NCI-H1930 (cell line): Measurements from ENCODE around the gene TMEM258.

Experiments used
- DNase-seq, 2 experiments: peaks; one replicate each; lab custom pipeline; 2025; lab: John Stamatoyannopoulos, UW

The TMEM258 gene

GRCh38 chr11:61792310-61793082 lies at the start of gene TMEM258, which contains the start of gene FEN1:
Gene TMEM258 (minus strand): TSS chr11:61792599. CDS start chr11:61792558, 41 bp downstream.
Gene FEN1 (plus strand): TSS chr11:61792911. CDS start chr11:61795362, 2,451 bp downstream.
- DNase-seq: peak; percentile 85 to 89

- no peak for DNase-seq
Observed at GRCh38 chr11:61841636-61842527, 49.5 kb upstream of the TMEM258 start.

GRCh38 chr11:61840371-61840770 lies 48.0 kb upstream of the TMEM258 start:
- no peak for DNase-seq

GRCh38 chr11:61839742-61840141 lies 47.3 kb upstream of the TMEM258 start:
- DNase-seq: no peak

- DNase-seq: no peak
Observed at GRCh38 chr11:61838921-61839320, 46.5 kb upstream of the TMEM258 start.

- no peak for DNase-seq
Observed at GRCh38 chr11:61838501-61838900, 46.1 kb upstream of the TMEM258 start.

GRCh38 chr11:61837411-61838005 lies 45.1 kb upstream of the TMEM258 start:
- no peak for DNase-seq

- no peak for DNase-seq
Observed at GRCh38 chr11:61836193-61836592, 43.8 kb upstream of the TMEM258 start.

- no peak for DNase-seq
Observed at GRCh38 chr11:61834278-61835048, 42.1 kb upstream of the TMEM258 start.

GRCh38 chr11:61833926-61834277 lies 41.5 kb upstream of the TMEM258 start:
- DNase-seq: no peak

GRCh38 chr11:61833471-61833870 lies 41.1 kb upstream of the TMEM258 start:
- no peak for DNase-seq

- no peak for DNase-seq
Observed at GRCh38 chr11:61832754-61833153, 40.4 kb upstream of the TMEM258 start.

GRCh38 chr11:61832207-61832606 lies 39.8 kb upstream of the TMEM258 start:
- no peak for DNase-seq

GRCh38 chr11:61830237-61831105 lies 38.1 kb upstream of the TMEM258 start:
- DNase-seq: no peak

- DNase-seq: no peak
Observed at GRCh38 chr11:61829806-61830205, 37.4 kb upstream of the TMEM258 start.

GRCh38 chr11:61828629-61829407 lies 36.4 kb upstream of the TMEM258 start:
- peak; percentile 33 to 67 for DNase-seq

- DNase-seq: no peak
Observed at GRCh38 chr11:61828379-61828628, 35.9 kb upstream of the TMEM258 start.

- peak; percentile 83 to 87 for DNase-seq
Observed at GRCh38 chr11:61827571-61828378, 35.4 kb upstream of the TMEM258 start, which contains the start of gene FADS2. Gene FADS2 (plus strand): TSS chr11:61828300. CDS start chr11:61828391, 91 bp downstream.

- no peak for DNase-seq
Observed at GRCh38 chr11:61826930-61827570, 34.7 kb upstream of the TMEM258 start.
